ENCODE measurements around the gene LYSET.
"Not testable (repeated sequence)": the region's sequence is repeated elsewhere in the genome, so short reads cannot be mapped to it uniquely, and the experiment has no call there.

The LYSET gene

GRCh38 chr14:93230539-93230938 lies 45.4 kb downstream of the LYSET start:
- no peak for DNase-seq

GRCh38 chr14:93231129-93231979 lies 46.2 kb downstream of the LYSET start:
- no peak for DNase-seq

GRCh38 chr14:93232159-93232558 lies 47.0 kb downstream of the LYSET start:
- DNase-seq: no peak

GRCh38 chr14:93233078-93233477 lies 48.0 kb downstream of the LYSET start:
- not testable (repeated sequence) for DNase-seq

- DNase-seq: no peak
Measured at GRCh38 chr14:93234798-93235197, 49.7 kb downstream of the LYSET start.

Data from hematopoietic multipotent progenitor cell treated with erythropoietin and hydrocortisone succinate and interleukin-3 and kit ligand, for 8 days (in vitro differentiated cells).